Fibroblast of mammary gland (primary cell): ENCODE measurements around the gene NAIP.
"Not testable (repeated sequence)": the region's sequence is repeated elsewhere in the genome, so short reads cannot be mapped to it uniquely, and the experiment has no call there.

Source experiments
- DNase-seq: peaks from one replicate; pipeline ENCODE4 v3.0.0-alpha.2; 2010; ENCODE audit warnings: low read depth
- H3K4me3 ChIP-seq: 2 replicates; pipeline ENCODE4 v1.5.1; 2011; ENCODE audit warnings: low read depth, mild to moderate bottlenecking, low read length, moderate library complexity; ENCODE audit not compliant: control insufficient read depth
- CTCF ChIP-seq: conservative IDR thresholded peaks from 2 replicates; pipeline ENCODE4 v1.5.1; 2011; ENCODE audit warnings: low read depth, low read length, inconsistent platforms; ENCODE audit not compliant: control insufficient read depth, insufficient read depth

Gene NAIP

GRCh38 chr5:71025289-71025953, at the start of gene NAIP:
Gene NAIP (minus strand): TSS chr5:71025339. CDS start chr5:71012915, 12,424 bp downstream.
- not testable (repeated sequence) for H3K4me3 ChIP-seq, DNase-seq

DNA sequence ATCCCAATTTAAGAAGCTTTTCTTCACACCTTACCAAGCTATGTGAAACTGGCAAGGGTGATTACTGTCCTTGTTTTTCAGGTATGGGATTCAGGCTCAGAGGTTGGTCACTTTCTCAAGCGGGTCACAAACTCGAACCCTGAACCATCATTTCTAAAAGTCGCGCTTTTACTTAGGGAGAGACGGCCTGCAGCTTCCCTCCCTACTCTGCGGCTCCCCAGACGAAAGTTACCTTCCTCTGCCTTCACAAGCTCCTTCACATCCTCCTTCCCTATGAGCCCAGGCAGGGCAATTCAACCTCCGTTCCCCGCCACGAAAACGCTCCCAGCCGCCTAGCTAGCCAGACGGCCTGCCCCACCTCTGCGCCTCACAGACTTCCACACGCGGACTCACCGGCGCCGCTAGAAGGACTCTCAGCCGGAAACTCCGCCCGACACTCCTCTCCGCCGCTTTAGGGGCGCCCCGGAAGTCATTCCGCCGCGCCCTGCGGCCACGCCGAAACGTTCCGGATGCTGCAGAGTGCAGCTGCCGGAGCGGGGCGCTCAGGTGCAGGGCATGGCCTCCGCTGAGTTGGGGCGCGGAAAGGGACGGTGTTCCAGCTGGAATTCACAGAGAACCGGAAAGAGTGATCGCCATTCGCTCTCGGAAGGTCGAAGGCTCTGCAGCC, 42.3 kb upstream of the NAIP start, which contains the start of gene GTF2H2:
GTF2H2 (minus strand) TSS at position 415 of the 667 bp plus-strand sequence. CDS start 4,913 bp downstream, outside the sequence.
- H3K4me3 ChIP-seq, DNase-seq: not testable (repeated sequence)

DNA sequence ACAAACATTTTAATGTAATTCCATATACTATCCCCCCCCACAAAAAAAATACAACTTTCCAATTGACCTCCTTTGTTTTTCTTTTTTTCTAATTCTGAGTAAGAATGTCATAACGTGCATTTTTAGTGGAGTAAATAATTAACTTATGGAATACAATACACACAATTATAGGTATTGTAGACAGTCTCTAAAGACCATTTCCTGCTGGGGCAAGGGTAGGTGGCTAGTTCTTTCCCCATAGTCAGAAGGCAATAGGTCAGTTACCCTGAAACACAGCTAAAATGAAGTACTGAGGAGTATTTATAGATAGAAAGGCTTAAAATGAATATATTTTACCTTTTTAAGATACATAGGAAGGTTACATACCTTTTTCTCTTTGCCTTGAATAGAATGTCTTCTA, 36.2 kb upstream of the NAIP start:
- not testable (repeated sequence) for DNase-seq, H3K4me3 ChIP-seq

GRCh38 chr5:71059426-71059825, 34.3 kb upstream of the NAIP start:
- not testable (repeated sequence) for H3K4me3 ChIP-seq, DNase-seq

- not testable (repeated sequence) for H3K4me3 ChIP-seq, DNase-seq
Measured at GRCh38 chr5:71044808-71045207, 19.7 kb upstream of the NAIP start.

GRCh38 chr5:71044128-71044527, 19.0 kb upstream of the NAIP start:
- DNase-seq = not testable (repeated sequence)

GRCh38 chr5:71031046-71031776, 6.1 kb upstream of the NAIP start:
- DNase-seq, H3K4me3 ChIP-seq: not testable (repeated sequence)

More at GRCh38 chr5:71044128-71044527, 19.0 kb upstream of the NAIP start:
- not testable (repeated sequence) for H3K4me3 ChIP-seq

GRCh38 chr5:71020643-71021042, 4.5 kb downstream of the NAIP start:
- not testable (repeated sequence) for DNase-seq, H3K4me3 ChIP-seq

DNA sequence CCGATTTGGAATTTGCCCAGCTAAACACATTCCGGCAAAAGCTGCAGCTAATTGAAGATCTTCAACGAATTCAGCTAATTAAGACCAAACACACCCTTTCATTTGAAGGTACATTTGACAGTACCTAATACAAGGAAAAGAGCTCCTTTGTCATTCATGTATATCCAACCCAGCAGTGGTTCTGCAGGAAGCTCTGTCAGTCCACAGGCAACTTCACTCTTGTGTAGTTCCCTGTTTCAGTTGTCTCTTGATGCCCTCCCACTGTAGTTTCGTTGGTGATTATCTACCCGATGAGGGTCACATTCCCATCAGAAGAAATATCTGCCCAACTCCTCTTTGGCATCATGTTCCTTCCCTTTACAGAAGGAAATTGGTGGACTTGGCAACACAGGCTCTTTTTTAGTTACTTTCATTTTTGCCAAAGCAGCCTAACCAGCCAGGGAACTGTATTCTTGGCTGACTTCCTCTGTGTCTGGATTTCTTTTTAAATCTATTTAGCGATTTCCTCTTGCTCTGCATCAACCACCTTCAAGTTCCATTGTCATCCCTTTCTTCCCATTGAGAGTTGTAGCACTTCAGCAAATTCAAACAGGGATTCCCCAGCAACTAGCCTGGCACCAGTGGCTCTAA, 6.6 kb downstream of the NAIP start:
- DNase-seq, H3K4me3 ChIP-seq: not testable (repeated sequence)

DNA sequence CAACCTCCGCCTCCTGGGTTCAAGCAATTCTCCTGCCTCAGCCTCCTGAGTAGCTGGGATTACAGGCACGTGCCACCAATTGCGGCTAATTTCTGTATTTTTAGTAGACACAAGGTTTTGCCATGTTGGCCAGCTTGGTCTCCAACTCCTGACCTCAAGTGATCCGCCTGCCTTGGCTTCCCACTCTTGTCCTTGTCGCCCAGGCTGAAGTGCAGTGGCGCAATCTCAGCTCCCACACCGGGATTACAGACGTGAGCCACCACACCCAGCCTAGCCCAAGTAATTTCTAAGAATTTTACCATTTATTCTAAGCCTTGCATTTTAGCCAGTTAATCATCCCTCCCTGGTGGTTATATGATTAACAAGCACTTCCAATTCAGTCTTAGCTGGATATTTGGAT, 11.0 kb downstream of the NAIP start:
- no peak overlapping the region for H3K4me3 ChIP-seq
- TF ChIP-seq CTCF = no peak
- DNase-seq = no peak

- no peak overlapping the region for H3K4me3 ChIP-seq
- no peak for DNase-seq
- no peak for TF ChIP-seq CTCF
Measured at GRCh38 chr5:71013575-71013974, 11.6 kb downstream of the NAIP start.
